NCI-H1436 (cell line): ENCODE measurements around the gene IL24.
A peak's percentile ranks its signal among the peaks of the same experiment; 100 is the strongest.
"Not testable (repeated sequence)": the region's sequence is repeated elsewhere in the genome, so short reads cannot be mapped to it uniquely, and the experiment has no call there.

Source experiments
- DNase-seq: peaks from one replicate; lab custom pipeline; 2025; lab: John Stamatoyannopoulos, UW

The IL24 gene

GRCh38 chr1:206897175-206897574 is at the start of gene IL24:
TSS of gene IL24 (plus strand) at chr1:206897443. CDS start at chr1:206897833, 390 bp downstream.
- DNase-seq: no peak

- no peak for DNase-seq
Measured at GRCh38 chr1:206847946-206848345, 49.3 kb upstream of the IL24 start.

- DNase-seq: no peak
Measured at GRCh38 chr1:206850401-206850800, 46.8 kb upstream of the IL24 start.

GRCh38 chr1:206851341-206852010 is 45.8 kb upstream of the IL24 start:
- DNase-seq: no peak

GRCh38 chr1:206852662-206853061 is 44.6 kb upstream of the IL24 start:
- not testable (repeated sequence) for DNase-seq

- not testable (repeated sequence) for DNase-seq
Measured at GRCh38 chr1:206853696-206854095, 43.5 kb upstream of the IL24 start.

GRCh38 chr1:206854401-206855129 is 42.7 kb upstream of the IL24 start:
- no peak for DNase-seq

- DNase-seq: no peak
Measured at GRCh38 chr1:206855859-206856258, 41.4 kb upstream of the IL24 start.

- DNase-seq: no peak
Measured at GRCh38 chr1:206856674-206857464, 40.4 kb upstream of the IL24 start.

GRCh38 chr1:206859082-206859521 is 38.1 kb upstream of the IL24 start:
- DNase-seq: no peak

GRCh38 chr1:206860165-206860564 is 37.1 kb upstream of the IL24 start:
- DNase-seq: no peak

- no peak for DNase-seq
Measured at GRCh38 chr1:206863266-206863665, 34.0 kb upstream of the IL24 start.

- peak; percentile 66 for DNase-seq
Measured at GRCh38 chr1:206864939-206865671, 32.1 kb upstream of the IL24 start, which contains the start of gene IL20. TSS of gene IL20 (plus strand) at chr1:206865623. CDS start at chr1:206865853, 230 bp downstream.

GRCh38 chr1:206866062-206866461 is 31.2 kb upstream of the IL24 start:
- no peak for DNase-seq

GRCh38 chr1:206867239-206867638 is 30.0 kb upstream of the IL24 start:
- no peak for DNase-seq

GRCh38 chr1:206867716-206868115 is 29.5 kb upstream of the IL24 start:
- no peak for DNase-seq

GRCh38 chr1:206868264-206868663 is 29.0 kb upstream of the IL24 start:
- DNase-seq: no peak

- no peak for DNase-seq
Measured at GRCh38 chr1:206872139-206872538, 25.1 kb upstream of the IL24 start.

GRCh38 chr1:206873603-206874188 is 23.5 kb upstream of the IL24 start:
- DNase-seq: no peak

GRCh38 chr1:206875752-206876377 is 21.4 kb upstream of the IL24 start:
- no peak for DNase-seq

GRCh38 chr1:206878456-206878855 is 18.8 kb upstream of the IL24 start:
- no peak for DNase-seq
